SW480 (cell line): ENCODE measurements around the gene CHP1.
"Not testable (repeated sequence)": the region's sequence is repeated elsewhere in the genome, so short reads cannot be mapped to it uniquely, and the experiment has no call there.

Experiments used
- DNase-seq: peaks from one replicate; pipeline ENCODE4 v3.0.0-alpha.2; 2016; ENCODE audit warnings: low spot score

Gene CHP1

GRCh38 chr15:41292521-41292920, 61.5 kb downstream of the CHP1 start:
- no peak for DNase-seq

DNA sequence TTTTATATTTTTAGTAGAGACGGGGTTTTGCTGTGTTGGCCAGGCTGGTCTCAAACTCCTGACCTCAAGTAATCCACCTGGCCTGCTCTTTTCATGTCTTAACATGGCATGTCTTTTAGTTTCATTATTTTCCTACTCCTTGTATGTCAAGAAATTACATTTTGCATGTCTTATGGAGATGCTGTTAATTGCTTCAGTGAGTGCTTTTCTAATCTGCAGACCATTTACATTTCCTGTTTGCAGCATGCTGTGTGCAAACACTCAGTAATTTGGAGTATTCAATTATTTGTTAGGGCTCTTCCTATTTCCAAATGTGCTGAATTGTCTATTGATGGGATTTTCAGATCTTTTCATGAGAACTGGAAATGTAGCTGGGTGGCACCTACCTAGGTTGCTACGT, 70.1 kb downstream of the CHP1 start:
- DNase-seq = not testable (repeated sequence)

DNA sequence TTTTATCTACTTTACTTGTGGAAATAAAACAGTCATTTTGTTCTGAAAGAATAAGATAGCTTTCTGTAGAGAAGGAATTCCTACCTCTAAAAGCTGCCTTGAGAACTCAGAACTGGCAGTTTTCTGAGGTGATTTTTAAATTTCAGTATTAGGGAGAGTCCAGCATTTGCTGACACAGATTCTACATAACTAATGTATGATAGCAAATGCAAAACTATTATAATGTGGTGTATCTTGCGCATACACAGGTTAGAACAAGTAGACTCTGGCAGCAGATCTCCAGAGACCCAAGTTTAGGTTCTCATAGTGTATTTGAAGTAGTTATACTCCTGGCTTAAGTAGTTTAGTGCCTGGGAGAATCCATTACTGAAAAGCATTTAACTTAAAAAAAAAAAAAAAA, 70.5 kb downstream of the CHP1 start:
- DNase-seq = no peak

- DNase-seq = no peak
Measured at GRCh38 chr15:41304149-41304770, 73.2 kb downstream of the CHP1 start.

- DNase-seq = no peak
Measured at GRCh38 chr15:41307679-41308078, 76.6 kb downstream of the CHP1 start.

- no peak for DNase-seq
Measured at GRCh38 chr15:41309226-41309905, 78.3 kb downstream of the CHP1 start.

- not testable (repeated sequence) for DNase-seq
Measured at GRCh38 chr15:41320805-41321330, 89.8 kb downstream of the CHP1 start.

- no peak for DNase-seq
Measured at GRCh38 chr15:41323611-41324010, 92.5 kb downstream of the CHP1 start.

- no peak for DNase-seq
Measured at GRCh38 chr15:41331281-41331680, 100.2 kb downstream of the CHP1 start.
